ENCODE measurements around the gene IFNA17.
"Not testable (repeated sequence)": the region's sequence is repeated elsewhere in the genome, so short reads cannot be mapped to it uniquely, and the experiment has no call there.

Gene IFNA17

GRCh38 chr9:21234153-21234687, 6.2 kb upstream of the IFNA17 start:
- TF ChIP-seq CTCF (IDR thresholded peaks at IDR 0.05), result no peak
- DNase-seq (ENCODE audit: low spot score), result no peak
- no peak overlapping the region for H3K27ac ChIP-seq
- no peak overlapping the region for H3K4me3 ChIP-seq

- H3K27ac ChIP-seq, result no peak overlapping the region
- no peak for DNase-seq (ENCODE audit: low spot score)
- no peak for TF ChIP-seq CTCF (IDR thresholded peaks at IDR 0.05)
- H3K4me3 ChIP-seq, result no peak overlapping the region
These were observed 5.2 kb upstream of the IFNA17 start for GRCh38 chr9:21233258-21233657.

GRCh38 chr9:21217211-21217610, 10.8 kb downstream of the IFNA17 start, which contains the start of gene IFNA16:
TSS of gene IFNA16 (minus strand) at chr9:21217311. CDS start at chr9:21217305, 6 bp downstream.
- not testable (repeated sequence) for H3K4me3 ChIP-seq; DNase-seq (ENCODE audit: low spot score); H3K27ac ChIP-seq

GRCh38 chr9:21213411-21214326, 14.4 kb downstream of the IFNA17 start:
- not testable (repeated sequence) for DNase-seq (ENCODE audit: low spot score); H3K27ac ChIP-seq; H3K4me3 ChIP-seq

- DNase-seq (ENCODE audit: low spot score), result not testable (repeated sequence)
These were observed 15.9 kb downstream of the IFNA17 start for GRCh38 chr9:21212160-21212559.

GRCh38 chr9:21210782-21211181, 17.2 kb downstream of the IFNA17 start:
- H3K4me3 ChIP-seq, result not testable (repeated sequence)

More at GRCh38 chr9:21212160-21212559, 15.9 kb downstream of the IFNA17 start:
- not testable (repeated sequence) for H3K4me3 ChIP-seq, H3K27ac ChIP-seq

GRCh38 chr9:21210311-21210710, 17.7 kb downstream of the IFNA17 start:
- Histone ChIP-seq H3K27ac (no peak overlapping the region), H3K4me3 (no peak overlapping the region)
- peak; percentile 55 for DNase-seq (ENCODE audit: low spot score)
- no peak for TF ChIP-seq CTCF (IDR thresholded peaks at IDR 0.05)

More at GRCh38 chr9:21210782-21211181, 17.2 kb downstream of the IFNA17 start:
- not testable (repeated sequence) for DNase-seq (ENCODE audit: low spot score); H3K27ac ChIP-seq

GRCh38 chr9:21207043-21207442, 21.0 kb downstream of the IFNA17 start, which contains the start of gene IFNA10:
TSS of gene IFNA10 (minus strand) at chr9:21207143. CDS start at chr9:21207097, 46 bp downstream.
- H3K4me3 ChIP-seq; DNase-seq (ENCODE audit: low spot score); H3K27ac ChIP-seq: not testable (repeated sequence)

- H3K27ac ChIP-seq, result no peak overlapping the region
- TF ChIP-seq CTCF (IDR thresholded peaks at IDR 0.05), result no peak
These were observed 22.8 kb downstream of the IFNA17 start for GRCh38 chr9:21205204-21205603.

GRCh38 chr9:21202105-21202504, 25.9 kb downstream of the IFNA17 start, which contains the start of gene IFNA7:
TSS of gene IFNA7 (minus strand) at chr9:21202205. CDS start at chr9:21202165, 40 bp downstream.
- not testable (repeated sequence) for DNase-seq (ENCODE audit: low spot score); H3K4me3 ChIP-seq; H3K27ac ChIP-seq

More at GRCh38 chr9:21205204-21205603, 22.8 kb downstream of the IFNA17 start:
- no peak for DNase-seq (ENCODE audit: low spot score)
- H3K4me3 ChIP-seq, result no peak overlapping the region

Measured in coronary artery (tissue), 2 donors.